Kidney (tissue), 14 donors: ENCODE data around the gene ARHGEF10L. TPM values are rescaled to one million over a fixed set of nuclear protein-coding genes. Genes with fewer than 3 reads are reported as not detected.

Source experiments
- DNase-seq, 5 donors: peaks; one replicate each; pipeline ENCODE4 v3.0.0-alpha.2; 2013 to 2020
- FAIRE-seq: peaks from 2 replicates; lab custom pipeline; 2012; peaks lifted over from hg19 to GRCh38; lab: Jason Lieb, UNC
- H3K27ac ChIP-seq, 2 donors: one replicate each; pipeline ENCODE4 v1.7.0; 2013; ENCODE audit warnings: low read depth in 2 of 2, low read length in 2 of 2, inconsistent platforms in 1 of 2
- H3K27me3 ChIP-seq: one replicate; pipeline ENCODE4 v1.7.1; 2013; ENCODE audit warnings: low read length, inconsistent platforms; ENCODE audit not compliant: control insufficient read depth, insufficient read depth
- H3K36me3 ChIP-seq, 3 donors: one replicate each; pipeline versions ENCODE4 v1.7.0 to v1.7.1; 2013; ENCODE audit warnings: low read length in 3 of 3, control low read depth in 1 of 3, inconsistent platforms in 1 of 3; ENCODE audit not compliant: insufficient read depth in 3 of 3, control insufficient read depth in 2 of 3
- H3K4me1 ChIP-seq, 3 donors: one replicate each; pipeline versions ENCODE4 v1.7.0 to v1.7.1; 2013; ENCODE audit warnings: low read length in 3 of 3, inconsistent platforms in 1 of 3, low read depth in 1 of 3; ENCODE audit not compliant: control insufficient read depth in 2 of 3, insufficient read depth in 2 of 3
- H3K4me3 ChIP-seq, 3 donors: one replicate each; pipeline versions ENCODE4 v1.7.0 to v1.8.1; 2013; ENCODE audit warnings: low read length in 3 of 3, control low read depth in 1 of 3, inconsistent platforms in 1 of 3
- H3K9ac ChIP-seq, 3 donors: one replicate each; pipeline versions ENCODE4 v1.7.0 to v1.7.1; 2013; ENCODE audit warnings: low read length in 3 of 3, control low read depth in 1 of 3, inconsistent platforms in 1 of 3
- H3K9me3 ChIP-seq, 3 donors: one replicate each; pipeline versions ENCODE4 v1.7.0 to v1.7.1; 2013; ENCODE audit warnings: low read length in 3 of 3, control low read depth in 1 of 3, inconsistent platforms in 1 of 3; ENCODE audit not compliant: control insufficient read depth in 2 of 3, insufficient read depth in 1 of 3
- CTCF ChIP-seq: IDR thresholded peaks from 3 replicates; pipeline ENCODE4 v1.5.1; 2012; ENCODE audit warnings: mild to moderate bottlenecking, moderate library complexity, borderline replicate concordance; ENCODE audit not compliant: insufficient read depth; ENCODE audit errors: extremely low read depth
- intact Hi-C: fragments of 100-400 bp; cut with DNase I; formaldehyde crosslinking; loops from one replicate; pipeline ENCODE4 v1.11.1; 2022
- polyA plus RNA-seq: library from polyadenylated mRNA; stranded (reverse); fragments of 350-450 nt; fragmentation: Illumina TruSeq; extraction: RNeasy Lipid Tissue Mini Kit (QIAGEN cat#74804); gene quantifications from one replicate; pipeline ENCODE4 v1.2.3, GENCODE V29; 2014; ENCODE audit warnings: low read depth, low replicate concordance; ENCODE audit not compliant: insufficient read depth
- total RNA-seq: library from RNA; stranded (reverse); fragmentation: NEBNext Ultra II Directional; extraction: Animal tissue kit (Norgen Biotek cat#: 25700); gene quantifications from one replicate; pipeline ENCODE4 v1.2.1, GENCODE V29; 2021
- donor health status: control.
- donor health status: control.
- donor health status: control.
- donor health status: control.
- donor health status: control.
- donor health status: DM: yes; HTN: yes; CAD: no.
- donor health status: Normal renal cell carcinoma (clear cell type).

The ARHGEF10L gene
- total and polyA plus RNA-seq, 2 donors from 2014 or later, result 40.8 to 91.9 TPM

GRCh38 chr1:17706445-17706844, 166.9 kb downstream of the ARHGEF10L start:
- Histone ChIP-seq H3K27ac (no peak overlapping the region), H3K9me3 (peaks cover 0 to 7% (median 0%) of the 10 kb centered on the region in 3 donors), H3K27me3 (no peaks in the 10 kb centered on the region), H3K4me3 (no peak overlapping the region), H3K4me1 (no peaks in the 10 kb centered on the region), H3K9ac (no peak overlapping the region), H3K36me3 (no peaks in the 10 kb centered on the region)
- FAIRE-seq (no peak), DNase-seq (no peak)
- no peak for TF ChIP-seq CTCF
- intact Hi-C loops, result no loop called here

GRCh38 chr1:17709981-17710380, 170.5 kb downstream of the ARHGEF10L start:
- Histone ChIP-seq H3K27ac (no peak overlapping the region), H3K9me3 (peaks cover 0 to 7% (median 0%) of the 10 kb centered on the region in 3 donors), H3K4me3 (no peak overlapping the region), H3K36me3 (no peaks in the 10 kb centered on the region), H3K4me1 (no peaks in the 10 kb centered on the region), H3K9ac (no peak overlapping the region), H3K27me3 (no peaks in the 10 kb centered on the region)
- intact Hi-C loops, result no loop called here
- FAIRE-seq, result no peak
- no peak for TF ChIP-seq CTCF
- DNase-seq, result no peak

- intact Hi-C loops, result no loop called here
- FAIRE-seq, result no peak
Observed at GRCh38 chr1:17710889-17711576, 171.5 kb downstream of the ARHGEF10L start.

More at GRCh38 chr1:17710889-17711576, 171.5 kb downstream of the ARHGEF10L start:
- H3K36me3 ChIP-seq, result no peaks in the 10 kb centered on the region
- no peak for TF ChIP-seq CTCF
- no peak overlapping the region for H3K27ac ChIP-seq
- H3K4me1 ChIP-seq, result no peaks in the 10 kb centered on the region
- no peak overlapping the region for H3K4me3 ChIP-seq
- DNase-seq, result no peak
- H3K9me3 ChIP-seq, result peaks cover 0 to 7% (median 0%) of the 10 kb centered on the region in 3 donors
- H3K9ac ChIP-seq, result no peak overlapping the region
- H3K27me3 ChIP-seq, result no peaks in the 10 kb centered on the region
